ENCODE measurements around the gene PCNX2. TPM values are rescaled to one million over a fixed set of nuclear protein-coding genes. Genes with fewer than 3 reads are reported as not detected.

Gene PCNX2
- total and polyA plus RNA-seq, 2 donors (not counting 1 experiment from before 2014, with no cell fraction given): 13.0 to 37.8 TPM

- H3K36me3 ChIP-seq (ENCODE audit: control insufficient read depth, insufficient read depth, low read length): peaks cover 2% of the 10 kb centered on the region
- H2AFZ ChIP-seq (ENCODE audit: low read length): peak overlapping the region; percentile 46
- TF ChIP-seq CTCF (conservative IDR thresholded peaks at IDR 0.05 in 1 of 2, IDR thresholded peaks at IDR 0.05 in 1 of 2; ENCODE audit: low read depth in 1 of 2, low read length in 2 of 2) (no peak), EZH2 (IDR thresholded peaks at IDR 0.05; ENCODE audit: low read length, missing control alignments) (no peak)
- no peaks in the 10 kb centered on the region for H3K9me3 ChIP-seq (ENCODE audit: control insufficient read depth, insufficient read depth, low read depth, low read length)
- H3K4me1 ChIP-seq (ENCODE audit: control insufficient read depth, extremely low read depth, insufficient read depth, low read length): peaks cover 4% of the 10 kb centered on the region
- no peaks in the 10 kb centered on the region for H3K27me3 ChIP-seq (ENCODE audit: control insufficient read depth, insufficient read depth, low read length)
- peak overlapping the region in 3 of 4 experiments; percentile 6 to 29 (median 25) for H3K4me3 ChIP-seq (replicated peaks in 1 of 4; ENCODE audit: control extremely low read depth in 1 of 4, insufficient read depth in 1 of 4, low read depth in 3 of 4, low read length in 4 of 4)
- no peaks in the 10 kb centered on the region for H3K79me2 ChIP-seq (ENCODE audit: control insufficient read depth, insufficient read depth, low read length)
- H3K9ac ChIP-seq (ENCODE audit: insufficient read depth, low read length): no peak overlapping the region
- no peaks in the 10 kb centered on the region for H4K20me1 ChIP-seq (ENCODE audit: control insufficient read depth, extremely low read depth, insufficient read depth, low read length)
- H3K27ac ChIP-seq (ENCODE audit: insufficient read depth, low read length): peak overlapping the region; percentile 23
- H3K4me2 ChIP-seq (ENCODE audit: extremely low read depth, insufficient read depth, low read length): peak overlapping the region; percentile 83
- peak; percentile 66 to 74 for DNase-seq (ENCODE audit: low read depth in 2 of 2)
These were observed 332.5 kb downstream of the PCNX2 start for GRCh38 chr1:232962761-232963745.

GRCh38 chr1:232958067-232958466 is 337.5 kb downstream of the PCNX2 start:
- Histone ChIP-seq H3K4me3 (replicated peaks in 1 of 4; ENCODE audit: control extremely low read depth in 1 of 4, insufficient read depth in 1 of 4, low read depth in 3 of 4, low read length in 4 of 4) (no peak overlapping the region), H3K79me2 (ENCODE audit: control insufficient read depth, insufficient read depth, low read length) (no peaks in the 10 kb centered on the region), H3K4me1 (ENCODE audit: control insufficient read depth, extremely low read depth, insufficient read depth, low read length) (no peaks in the 10 kb centered on the region), H3K9me3 (ENCODE audit: control insufficient read depth, insufficient read depth, low read depth, low read length) (no peaks in the 10 kb centered on the region), H3K27ac (ENCODE audit: insufficient read depth, low read length) (no peak overlapping the region), H3K36me3 (ENCODE audit: control insufficient read depth, insufficient read depth, low read length) (peaks cover 2% of the 10 kb centered on the region), H3K4me2 (ENCODE audit: extremely low read depth, insufficient read depth, low read length) (no peak overlapping the region), H3K27me3 (ENCODE audit: control insufficient read depth, insufficient read depth, low read length) (no peaks in the 10 kb centered on the region), H3K9ac (ENCODE audit: insufficient read depth, low read length) (no peak overlapping the region), H2AFZ (ENCODE audit: low read length) (no peak overlapping the region), H4K20me1 (ENCODE audit: control insufficient read depth, extremely low read depth, insufficient read depth, low read length) (no peaks in the 10 kb centered on the region)
- TF ChIP-seq EZH2 (IDR thresholded peaks at IDR 0.05; ENCODE audit: low read length, missing control alignments) (no peak), CTCF (conservative IDR thresholded peaks at IDR 0.05 in 1 of 2, IDR thresholded peaks at IDR 0.05 in 1 of 2; ENCODE audit: low read depth in 1 of 2, low read length in 2 of 2) (no peak)
- DNase-seq (ENCODE audit: low read depth in 2 of 2): no peak

GRCh38 chr1:232956081-232956480 is 339.4 kb downstream of the PCNX2 start:
- Histone ChIP-seq H3K27me3 (ENCODE audit: control insufficient read depth, insufficient read depth, low read length) (no peaks in the 10 kb centered on the region), H3K4me3 (replicated peaks in 1 of 4; ENCODE audit: control extremely low read depth in 1 of 4, insufficient read depth in 1 of 4, low read depth in 3 of 4, low read length in 4 of 4) (no peak overlapping the region), H3K27ac (ENCODE audit: insufficient read depth, low read length) (no peak overlapping the region), H3K36me3 (ENCODE audit: control insufficient read depth, insufficient read depth, low read length) (peaks cover 2% of the 10 kb centered on the region), H4K20me1 (ENCODE audit: control insufficient read depth, extremely low read depth, insufficient read depth, low read length) (no peaks in the 10 kb centered on the region), H3K79me2 (ENCODE audit: control insufficient read depth, insufficient read depth, low read length) (no peaks in the 10 kb centered on the region), H2AFZ (ENCODE audit: low read length) (no peak overlapping the region), H3K9me3 (ENCODE audit: control insufficient read depth, insufficient read depth, low read depth, low read length) (no peaks in the 10 kb centered on the region), H3K4me2 (ENCODE audit: extremely low read depth, insufficient read depth, low read length) (no peak overlapping the region), H3K9ac (ENCODE audit: insufficient read depth, low read length) (no peak overlapping the region), H3K4me1 (ENCODE audit: control insufficient read depth, extremely low read depth, insufficient read depth, low read length) (peaks cover 2% of the 10 kb centered on the region)
- TF ChIP-seq CTCF (conservative IDR thresholded peaks at IDR 0.05 in 1 of 2, IDR thresholded peaks at IDR 0.05 in 1 of 2; ENCODE audit: low read depth in 1 of 2, low read length in 2 of 2): no peak
- no peak for TF ChIP-seq EZH2 (IDR thresholded peaks at IDR 0.05; ENCODE audit: low read length, missing control alignments)
- no peak for DNase-seq (ENCODE audit: low read depth in 2 of 2)
